ENCODE data around the gene IPO4. TPM values are rescaled to one million over a fixed set of nuclear protein-coding genes. Genes with fewer than 3 reads are reported as not detected.

Gene IPO4
- total RNA-seq, 4 donors from 2014 or later: 32.9 to 55.1 (median 40.4) TPM

DNA sequence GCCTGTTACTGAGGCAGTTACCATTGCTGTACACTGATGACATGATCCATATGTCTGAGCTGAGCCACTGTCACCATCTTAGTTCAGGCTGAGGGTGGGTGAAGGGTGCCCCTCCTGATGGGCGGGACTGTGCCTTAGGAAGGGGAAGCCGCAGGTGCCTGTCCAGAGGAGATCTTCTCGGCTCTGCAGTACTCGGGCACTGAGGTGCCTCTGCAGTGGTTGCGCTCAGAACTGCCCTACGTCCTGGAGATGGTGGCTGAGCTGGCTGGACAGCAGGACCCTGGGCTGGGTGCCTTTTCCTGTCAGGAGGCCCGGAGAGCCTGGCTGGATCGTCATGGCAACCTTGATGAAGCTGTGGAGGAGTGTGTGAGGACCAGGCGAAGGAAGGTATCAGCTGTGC, 37.6 kb downstream of the IPO4 start:
- 67 to 92% methylated on average over 3 to 7 of the region's 9 CpGs for WGBS, 2 donors
- no peak for DNase-seq

DNA sequence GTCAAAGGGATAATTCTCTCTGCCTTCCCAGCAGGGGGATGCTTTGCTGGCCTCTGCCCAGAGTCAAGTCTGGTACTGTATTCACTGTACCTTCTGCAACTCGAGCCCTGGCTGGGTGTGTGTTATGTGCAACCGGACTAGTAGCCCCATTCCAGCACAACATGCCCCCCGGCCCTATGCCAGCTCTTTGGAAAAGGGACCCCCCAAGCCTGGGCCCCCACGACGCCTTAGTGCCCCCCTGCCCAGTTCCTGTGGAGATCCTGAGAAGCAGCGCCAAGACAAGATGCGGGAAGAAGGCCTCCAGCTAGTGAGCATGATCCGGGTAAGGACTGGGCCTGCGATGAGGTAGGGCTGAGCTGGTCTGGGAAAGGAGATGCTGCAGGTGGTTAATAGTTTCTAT, 38.0 kb downstream of the IPO4 start:
- no peaks in the 10 kb centered on the region for H3K9me3 ChIP-seq
- peaks cover 28 to 73% (median 36%) of the 10 kb centered on the region in 3 donors for H3K36me3 ChIP-seq
- no peak for DNase-seq
- intact Hi-C loops (cut with DNase I): no loop called here
- peaks cover 13 to 35% (median 14%) of the 10 kb centered on the region in 3 donors for H3K4me1 ChIP-seq
- no peak overlapping the region for H3K27ac ChIP-seq
- WGBS, 2 donors: 67 to 72% methylated on average over 1 to 2 of the region's 9 CpGs
- H3K27me3 ChIP-seq: no peaks in the 10 kb centered on the region
- TF ChIP-seq, protein P1, sequence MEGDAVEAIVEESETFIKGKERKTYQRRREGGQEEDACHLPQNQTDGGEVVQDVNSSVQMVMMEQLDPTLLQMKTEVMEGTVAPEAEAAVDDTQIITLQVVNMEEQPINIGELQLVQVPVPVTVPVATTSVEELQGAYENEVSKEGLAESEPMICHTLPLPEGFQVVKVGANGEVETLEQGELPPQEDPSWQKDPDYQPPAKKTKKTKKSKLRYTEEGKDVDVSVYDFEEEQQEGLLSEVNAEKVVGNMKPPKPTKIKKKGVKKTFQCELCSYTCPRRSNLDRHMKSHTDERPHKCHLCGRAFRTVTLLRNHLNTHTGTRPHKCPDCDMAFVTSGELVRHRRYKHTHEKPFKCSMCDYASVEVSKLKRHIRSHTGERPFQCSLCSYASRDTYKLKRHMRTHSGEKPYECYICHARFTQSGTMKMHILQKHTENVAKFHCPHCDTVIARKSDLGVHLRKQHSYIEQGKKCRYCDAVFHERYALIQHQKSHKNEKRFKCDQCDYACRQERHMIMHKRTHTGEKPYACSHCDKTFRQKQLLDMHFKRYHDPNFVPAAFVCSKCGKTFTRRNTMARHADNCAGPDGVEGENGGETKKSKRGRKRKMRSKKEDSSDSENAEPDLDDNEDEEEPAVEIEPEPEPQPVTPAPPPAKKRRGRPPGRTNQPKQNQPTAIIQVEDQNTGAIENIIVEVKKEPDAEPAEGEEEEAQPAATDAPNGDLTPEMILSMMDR (IDR thresholded peaks at IDR 0.05): no peak
- TF ChIP-seq POLR2A (IDR thresholded peaks at IDR 0.05): no peak
- H3K4me3 ChIP-seq: no peak overlapping the region

More for the DNA sequence above, 37.6 kb downstream of the IPO4 start:
- TF ChIP-seq, protein P1 (IDR thresholded peaks at IDR 0.05): no peak
- no peak for TF ChIP-seq POLR2A (IDR thresholded peaks at IDR 0.05)
- no peak overlapping the region for H3K4me3 ChIP-seq
- no peaks in the 10 kb centered on the region for H3K27me3 ChIP-seq
- peaks cover 9 to 31% (median 10%) of the 10 kb centered on the region in 3 donors for H3K4me1 ChIP-seq
- intact Hi-C loops (cut with DNase I): no loop called here
- H3K36me3 ChIP-seq: peaks cover 30 to 77% (median 40%) of the 10 kb centered on the region in 3 donors
- H3K27ac ChIP-seq: no peak overlapping the region
- H3K9me3 ChIP-seq: no peaks in the 10 kb centered on the region

DNA sequence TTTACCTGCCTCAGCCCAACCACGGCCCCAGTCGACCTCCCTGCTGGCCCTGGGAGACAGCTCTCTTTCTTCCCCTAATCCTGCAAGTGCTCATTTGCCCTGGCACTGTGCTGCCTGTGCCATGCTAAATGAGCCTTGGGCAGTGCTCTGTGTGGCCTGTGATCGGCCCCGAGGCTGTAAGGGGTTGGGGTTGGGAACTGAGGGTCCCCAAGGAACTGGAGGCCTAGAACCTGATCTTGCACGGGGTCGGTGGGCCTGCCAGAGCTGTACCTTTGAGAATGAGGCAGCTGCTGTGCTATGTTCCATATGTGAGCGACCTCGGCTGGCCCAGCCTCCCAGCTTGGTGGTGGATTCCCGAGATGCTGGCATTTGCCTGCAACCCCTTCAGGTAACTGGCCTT, 38.6 kb downstream of the IPO4 start:
- H3K27me3 ChIP-seq: no peaks in the 10 kb centered on the region
- H3K4me3 ChIP-seq: no peak overlapping the region
- no peaks in the 10 kb centered on the region for H3K9me3 ChIP-seq
- peaks cover 18 to 40% (median 19%) of the 10 kb centered on the region in 3 donors for H3K4me1 ChIP-seq
- no peak overlapping the region for H3K27ac ChIP-seq
- peaks cover 23 to 68% (median 31%) of the 10 kb centered on the region in 3 donors for H3K36me3 ChIP-seq
- DNase-seq: no peak
- intact Hi-C loops (cut with DNase I): no loop called here
- 90 to 100% methylated on average over 2 to 7 of the region's 9 CpGs for WGBS, 2 donors
- no peak for TF ChIP-seq POLR2A (IDR thresholded peaks at IDR 0.05)

DNA sequence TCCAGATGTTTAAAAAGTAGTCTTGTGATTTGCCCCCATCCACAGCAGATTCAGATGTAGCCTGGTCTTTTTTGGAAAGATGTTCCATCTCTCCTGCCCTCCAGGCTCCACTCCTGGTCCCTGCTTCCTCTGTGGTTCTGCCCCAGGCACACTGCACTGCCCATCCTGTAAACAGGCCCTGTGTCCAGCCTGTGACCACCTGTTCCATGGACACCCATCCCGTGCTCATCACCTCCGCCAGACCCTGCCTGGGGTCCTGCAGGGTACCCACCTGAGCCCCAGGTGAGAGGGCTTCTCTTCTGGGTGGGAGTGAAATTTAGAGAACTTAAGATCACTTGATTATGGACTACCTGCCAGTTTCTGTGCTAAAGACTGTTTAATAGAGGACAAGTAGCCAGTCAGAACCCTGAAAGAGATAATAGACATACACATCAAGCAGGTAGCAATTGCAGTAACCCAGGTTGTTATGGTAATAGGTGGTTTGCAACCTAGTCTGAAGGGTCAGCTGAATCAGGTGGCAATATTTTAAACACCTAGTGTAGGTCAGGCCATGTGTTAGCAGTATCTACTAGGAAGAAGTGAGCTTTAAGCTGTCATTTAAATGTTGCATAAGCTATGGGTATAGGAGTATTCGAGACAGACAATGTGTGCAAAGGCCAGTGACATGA, 39.2 kb downstream of the IPO4 start:
- TF ChIP-seq POLR2A (IDR thresholded peaks at IDR 0.05): no peak
- TF ChIP-seq, protein P1 (IDR thresholded peaks at IDR 0.05): no peak
- peaks cover 23 to 47% (median 23%) of the 10 kb centered on the region in 3 donors for H3K4me1 ChIP-seq
- peaks cover 16 to 62% (median 28%) of the 10 kb centered on the region in 3 donors for H3K36me3 ChIP-seq
- DNase-seq: no peak
- no peaks in the 10 kb centered on the region for H3K27me3 ChIP-seq
- no peak overlapping the region for H3K27ac ChIP-seq
- H3K9me3 ChIP-seq: no peaks in the 10 kb centered on the region
- intact Hi-C loops (cut with DNase I): no loop called here
- no peak overlapping the region for H3K4me3 ChIP-seq
- WGBS, 2 donors: 80 to 94% methylated on average over 3 of the region's 3 CpGs

DNA sequence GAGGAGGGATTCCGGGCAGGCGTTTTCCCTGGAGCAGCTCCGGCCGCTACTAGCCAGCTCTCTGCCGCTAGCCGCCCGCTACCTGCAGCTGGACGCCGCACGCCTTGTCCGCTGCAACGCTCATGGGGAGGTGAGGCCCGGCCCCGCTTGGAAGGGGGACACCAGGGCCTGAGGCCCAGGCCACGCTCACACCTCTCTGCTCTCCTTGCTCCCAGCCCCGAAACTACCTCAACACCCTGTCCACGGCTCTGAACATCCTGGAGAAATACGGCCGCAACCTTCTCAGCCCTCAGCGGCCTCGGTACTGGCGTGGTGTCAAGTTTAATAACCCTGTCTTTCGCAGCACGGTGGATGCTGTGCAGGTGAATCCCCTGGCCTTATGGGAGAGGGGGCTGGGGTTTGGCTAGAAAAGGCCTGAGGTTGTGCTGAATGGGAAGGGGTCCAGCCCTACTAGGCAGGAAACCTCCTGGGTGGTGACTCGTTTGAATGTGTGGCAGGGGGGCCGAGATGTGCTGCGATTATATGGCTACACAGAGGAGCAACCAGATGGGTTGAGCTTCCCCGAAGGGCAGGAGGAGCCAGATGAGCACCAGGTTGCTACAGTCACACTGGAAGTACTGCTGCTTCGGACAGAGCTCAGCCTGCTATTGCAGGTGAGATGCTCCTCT, 40.7 kb downstream of the IPO4 start:
- WGBS, 2 donors: 19 to 29% methylated on average over 4 to 5 of the region's 29 CpGs
- H3K4me3 ChIP-seq: peak overlapping the region; percentile 80 to 97 (median 82)
- peak overlapping the region; percentile 92 to 98 (median 94) for H3K27ac ChIP-seq
- DNase-seq: no peak
- H3K9me3 ChIP-seq: no peaks in the 10 kb centered on the region
- H3K27me3 ChIP-seq: no peaks in the 10 kb centered on the region
- H3K4me1 ChIP-seq: peaks cover 23 to 55% (median 23%) of the 10 kb centered on the region in 3 donors
- peaks cover 16 to 60% (median 28%) of the 10 kb centered on the region in 3 donors for H3K36me3 ChIP-seq
- no peak for TF ChIP-seq POLR2A (IDR thresholded peaks at IDR 0.05)
- TF ChIP-seq, protein P1 (IDR thresholded peaks at IDR 0.05): no peak
- intact Hi-C loops (cut with DNase I): no loop called here
